GM23248 (cell line): ENCODE measurements around the gene TAF10.

Experiments
- EZH2 ChIP-seq: fragments of 200-600 bp; sonication (generic); IDR thresholded peaks from 2 replicates; pipeline ENCODE4 v1.6.1; 2018; ENCODE audit warnings: antibody characterized with exemption, mild to moderate bottlenecking; ENCODE audit not compliant: insufficient read depth, poor library complexity, severe bottlenecking
- EZH2phosphoT487 ChIP-seq: fragments of 200-600 bp; sonication (generic); IDR thresholded peaks from 2 replicates; pipeline ENCODE4 v1.6.1; 2018; ENCODE audit warnings: antibody characterized with exemption, moderate library complexity, mild to moderate bottlenecking, low read depth; ENCODE audit not compliant: insufficient read depth

DNA sequence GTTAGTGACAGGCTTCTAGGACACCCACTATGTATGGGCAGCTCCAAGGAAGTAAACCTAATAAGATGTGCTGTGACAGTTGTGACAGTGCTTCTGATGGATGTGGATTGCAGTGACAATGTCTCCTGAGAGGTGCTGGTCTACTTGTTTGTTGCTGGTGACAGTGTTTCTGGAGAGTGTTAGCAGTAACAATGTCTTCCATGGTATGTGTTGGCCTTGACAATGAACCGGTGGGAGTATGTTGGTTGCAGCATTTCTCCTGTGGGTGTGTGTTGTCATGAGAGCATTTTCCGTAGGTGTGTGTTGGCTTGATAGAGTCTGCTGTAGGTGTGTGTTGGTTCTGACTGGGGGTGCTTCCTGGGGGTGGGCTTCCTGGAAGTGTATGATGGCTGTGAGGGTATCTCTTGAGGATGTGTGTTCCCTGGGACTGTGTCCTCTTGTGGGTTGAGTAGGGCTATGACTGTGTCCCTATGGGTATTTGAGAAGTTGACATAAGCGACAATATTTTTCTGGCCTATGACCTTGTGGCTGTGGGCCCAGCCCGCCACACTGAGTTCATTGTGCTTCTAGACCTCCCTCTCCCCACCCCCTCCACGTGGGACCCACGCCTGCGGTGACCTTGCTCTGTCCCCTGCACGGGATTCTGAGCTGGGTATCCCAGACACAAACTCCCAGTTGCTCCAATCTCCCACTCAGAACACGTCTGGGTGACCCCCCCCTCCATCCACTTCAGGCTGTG, 42.4 kb upstream of the TAF10 start:
- TF ChIP-seq EZH2phosphoT487 (no peak), EZH2 (no peak)
